Mucosa of rectum (tissue), 2 donors: ENCODE data around the gene FYB1.

Experiments
- H3K27ac ChIP-seq, 2 donors: one replicate each; pipeline ENCODE4 v1.7.0; 2013; ENCODE audit warnings: inconsistent platforms in 2 of 2, low read depth in 2 of 2, low read length in 2 of 2
- H3K27me3 ChIP-seq, 2 donors: one replicate each; pipeline ENCODE4 v1.7.0; 2013; ENCODE audit warnings: low read length in 2 of 2; ENCODE audit not compliant: control insufficient read depth in 2 of 2, insufficient read depth in 2 of 2
- H3K36me3 ChIP-seq, 2 donors: one replicate each; pipeline ENCODE4 v1.7.0; 2013; ENCODE audit warnings: low read length in 2 of 2; ENCODE audit not compliant: control insufficient read depth in 2 of 2, insufficient read depth in 2 of 2
- H3K4me1 ChIP-seq, 2 donors: one replicate each; pipeline ENCODE4 v1.7.0; 2013; ENCODE audit warnings: low read length in 2 of 2, mild to moderate bottlenecking in 1 of 2; ENCODE audit not compliant: control insufficient read depth in 2 of 2, insufficient read depth in 2 of 2
- H3K4me3 ChIP-seq, 2 donors: one replicate each; pipeline ENCODE4 v1.7.0; 2013; ENCODE audit warnings: low read length in 2 of 2
- H3K9ac ChIP-seq, 2 donors: one replicate each; pipeline ENCODE4 v1.7.0; 2013; ENCODE audit warnings: low read length in 2 of 2, low read depth in 1 of 2, mild to moderate bottlenecking in 1 of 2
- H3K9me3 ChIP-seq, 2 donors: one replicate each; pipeline ENCODE4 v1.7.0; 2013; ENCODE audit warnings: low read length in 2 of 2; ENCODE audit not compliant: control insufficient read depth in 2 of 2
- donor health status: healthy.
- donor health status: Normal muscosa, but diverticular disease.

FYB1 gene

DNA sequence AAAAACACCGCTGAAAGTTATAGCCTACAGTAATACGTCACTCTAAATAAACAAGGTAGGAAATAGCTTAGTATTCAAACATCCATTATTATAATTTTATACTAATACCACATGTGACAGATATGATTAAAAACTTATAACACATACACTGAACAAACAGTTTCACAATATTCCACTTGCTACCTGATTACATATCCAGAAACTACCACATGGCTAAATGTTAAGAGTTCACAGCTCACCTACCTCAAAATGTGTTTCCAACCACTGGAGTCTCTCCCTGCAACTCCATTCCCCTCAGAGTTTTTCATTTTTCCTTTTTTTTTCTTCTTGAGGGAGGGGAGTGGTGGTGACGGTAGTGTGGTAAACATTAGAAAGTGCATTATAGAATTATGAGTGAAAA is 157.3 kb downstream of the FYB1 start:
- H3K4me1 ChIP-seq, result peaks cover 0 to 18% of the 10 kb centered on the region in 2 donors
- no peaks in the 10 kb centered on the region for H3K9me3 ChIP-seq
- H3K27ac ChIP-seq, result no peak overlapping the region
- H3K36me3 ChIP-seq, result peaks cover 5 to 8% of the 10 kb centered on the region in 2 donors
- no peak overlapping the region for H3K4me3 ChIP-seq
- no peak overlapping the region for H3K9ac ChIP-seq
- H3K27me3 ChIP-seq, result no peaks in the 10 kb centered on the region

DNA sequence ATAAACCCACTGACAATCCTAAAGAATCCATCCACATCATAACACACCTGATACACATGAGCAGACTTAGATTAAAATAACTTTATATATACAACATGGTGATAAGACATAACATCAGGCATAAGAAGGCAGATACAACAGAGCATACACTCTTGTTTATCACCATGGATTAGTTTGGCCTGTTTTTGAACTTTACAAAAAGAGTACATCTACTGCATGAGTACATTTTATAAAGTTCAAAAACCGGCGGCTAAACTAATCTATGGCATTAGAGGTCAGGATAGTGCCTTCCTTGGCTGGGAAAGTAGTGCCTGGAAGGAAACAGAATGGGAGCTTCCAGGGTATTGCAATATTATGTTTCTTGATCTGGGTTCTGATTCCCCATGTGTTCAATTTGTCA is 160.3 kb downstream of the FYB1 start:
- Histone ChIP-seq H3K36me3 (no peaks in the 10 kb centered on the region), H3K4me3 (no peak overlapping the region), H3K27me3 (no peaks in the 10 kb centered on the region), H3K27ac (no peak overlapping the region), H3K9ac (no peak overlapping the region), H3K4me1 (peaks cover 0 to 15% of the 10 kb centered on the region in 2 donors), H3K9me3 (no peaks in the 10 kb centered on the region)

DNA sequence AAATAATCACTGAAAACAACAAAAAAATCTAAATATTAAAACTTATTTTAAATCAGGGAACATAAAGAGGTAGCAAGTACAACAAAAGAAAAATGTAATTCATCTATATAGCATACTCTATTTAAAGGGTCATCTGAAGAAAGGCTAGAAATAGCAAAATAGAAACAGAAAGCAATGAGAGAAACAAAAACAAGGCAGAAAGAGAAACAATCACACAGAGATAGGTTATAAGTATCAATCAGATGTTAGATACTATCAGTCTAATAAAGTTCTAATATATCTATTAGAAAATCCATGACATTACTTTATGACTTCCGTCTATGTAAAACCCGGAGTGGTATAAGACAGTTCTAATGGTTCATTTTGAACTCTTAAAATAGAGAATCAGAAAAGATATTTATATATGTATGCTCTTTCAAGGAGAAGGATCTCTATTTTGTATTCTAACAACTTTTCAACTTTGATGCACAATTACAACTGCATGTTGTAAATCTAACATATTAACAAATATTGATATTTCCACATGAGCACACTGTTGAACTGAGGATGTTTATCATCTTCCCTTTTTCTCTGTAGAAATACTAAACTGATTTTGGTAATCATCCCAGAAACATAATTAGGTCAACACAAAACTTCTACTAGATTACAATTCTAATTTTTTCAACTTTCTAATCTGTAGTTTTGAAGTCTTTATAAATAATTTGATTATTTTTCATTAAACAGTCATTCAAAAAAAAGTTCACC is 161.0 kb downstream of the FYB1 start:
- no peaks in the 10 kb centered on the region for H3K36me3 ChIP-seq
- H3K9ac ChIP-seq, result no peak overlapping the region
- peak overlapping the region in 1 of 2 donors; percentile 27 for H3K4me3 ChIP-seq
- H3K9me3 ChIP-seq, result no peaks in the 10 kb centered on the region
- H3K27ac ChIP-seq, result no peak overlapping the region
- H3K27me3 ChIP-seq, result no peaks in the 10 kb centered on the region
- H3K4me1 ChIP-seq, result peaks cover 0 to 13% of the 10 kb centered on the region in 2 donors

DNA sequence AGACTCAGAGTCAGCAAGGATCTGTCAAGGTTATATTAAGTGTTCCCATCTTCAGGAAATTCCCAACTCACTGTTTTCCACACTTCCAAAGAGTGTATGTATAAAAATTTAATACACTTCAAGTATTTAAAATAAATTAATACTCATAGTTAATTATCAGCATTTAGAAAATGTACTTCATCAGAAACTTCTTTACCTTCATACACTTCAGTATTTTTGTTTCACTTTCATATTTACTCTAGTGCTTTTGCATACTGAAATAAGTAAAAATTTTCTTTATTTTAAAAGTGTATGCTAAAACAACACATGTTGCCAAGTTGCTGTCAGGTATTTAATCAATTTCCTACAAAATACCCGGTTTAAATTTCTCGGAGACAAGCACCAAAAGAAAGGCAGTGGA is 161.6 kb downstream of the FYB1 start:
- Histone ChIP-seq H3K36me3 (no peaks in the 10 kb centered on the region), H3K4me1 (peaks cover 0 to 7% of the 10 kb centered on the region in 2 donors), H3K4me3 (peak overlapping the region in 1 of 2 donors; percentile 27), H3K27me3 (no peaks in the 10 kb centered on the region), H3K27ac (no peak overlapping the region), H3K9ac (no peak overlapping the region), H3K9me3 (no peaks in the 10 kb centered on the region)

DNA sequence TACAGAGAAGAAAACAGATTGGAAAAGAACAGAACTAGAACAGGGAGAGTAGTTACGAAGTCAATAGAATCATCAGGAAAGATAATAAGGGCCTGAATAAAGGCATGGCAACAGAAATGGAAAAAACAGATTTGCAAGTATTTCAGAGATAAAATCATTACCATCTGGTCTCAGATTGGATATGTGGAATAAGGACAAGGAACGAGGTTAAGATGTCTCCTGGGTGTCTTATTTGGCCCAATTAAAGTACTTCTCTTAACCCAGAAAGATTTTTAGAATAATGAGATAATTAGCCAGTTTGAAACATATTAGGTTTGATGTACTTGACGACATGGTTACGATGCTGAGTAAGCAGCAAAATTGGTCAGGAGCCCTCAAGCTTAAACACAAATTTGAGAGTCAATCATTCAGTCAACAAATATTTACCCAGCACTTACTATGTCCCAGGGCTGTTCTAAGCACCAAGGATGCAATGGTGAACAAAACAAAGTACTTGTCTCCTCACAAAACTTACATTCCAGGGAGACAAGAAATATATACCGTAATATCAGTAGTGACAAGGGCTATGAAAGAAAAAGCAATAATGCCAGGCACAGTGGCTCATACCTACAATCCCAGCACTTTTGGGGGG is 163.5 kb downstream of the FYB1 start:
- H3K4me3 ChIP-seq, result no peak overlapping the region
- no peak overlapping the region for H3K9ac ChIP-seq
- peaks cover 0 to 4% of the 10 kb centered on the region in 2 donors for H3K4me1 ChIP-seq
- H3K9me3 ChIP-seq, result no peaks in the 10 kb centered on the region
- H3K27me3 ChIP-seq, result no peaks in the 10 kb centered on the region
- no peak overlapping the region for H3K27ac ChIP-seq
- H3K36me3 ChIP-seq, result no peaks in the 10 kb centered on the region
